ENCODE data around the gene MFAP5. TPM values are rescaled to one million over a fixed set of nuclear protein-coding genes. Genes with fewer than 3 reads are reported as not detected.
"Not testable (repeated sequence)": the region's sequence is repeated elsewhere in the genome, so short reads cannot be mapped to it uniquely, and the experiment has no call there.

The MFAP5 gene
- total RNA-seq, 1 donor from 2014 or later: 2.8 TPM

DNA sequence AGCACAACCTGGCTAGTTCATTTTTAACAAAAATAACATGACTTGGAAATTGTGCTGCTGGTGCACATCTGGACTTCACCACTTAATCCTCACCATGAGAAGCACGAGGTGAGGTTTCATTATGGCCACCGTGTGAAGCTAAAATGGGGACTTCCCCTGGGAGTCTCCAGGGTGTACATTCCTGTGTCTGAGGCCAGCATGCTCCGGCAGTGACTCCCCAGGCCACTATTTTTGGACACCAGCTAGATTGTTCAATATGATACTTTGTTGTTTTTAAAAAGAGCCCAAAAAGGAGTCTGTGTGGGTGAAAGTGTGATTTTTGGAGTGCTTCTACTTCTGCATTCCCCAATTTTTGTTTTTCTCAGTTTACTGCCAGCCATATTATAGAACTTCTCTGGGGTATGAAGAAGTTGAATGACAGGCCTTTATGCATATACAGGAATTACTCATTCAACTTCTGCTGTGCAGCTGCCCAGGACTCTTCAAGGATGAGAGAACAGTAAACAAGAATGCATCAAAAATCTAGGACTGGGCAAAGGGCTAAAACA is 33.1 kb downstream of the MFAP5 start:
- intact Hi-C loops (cut with DNase I): no loop called here
- Histone ChIP-seq H3K4me1 (no peaks in the 10 kb centered on the region), H3K9me3 (no peaks in the 10 kb centered on the region), H3K27me3 (no peaks in the 10 kb centered on the region), H3K4me3 (no peak overlapping the region), H3K36me3 (no peaks in the 10 kb centered on the region), H3K27ac (no peak overlapping the region)
- DNase-seq (no peak), ATAC-seq (no peak)
- TF ChIP-seq, protein P1, sequence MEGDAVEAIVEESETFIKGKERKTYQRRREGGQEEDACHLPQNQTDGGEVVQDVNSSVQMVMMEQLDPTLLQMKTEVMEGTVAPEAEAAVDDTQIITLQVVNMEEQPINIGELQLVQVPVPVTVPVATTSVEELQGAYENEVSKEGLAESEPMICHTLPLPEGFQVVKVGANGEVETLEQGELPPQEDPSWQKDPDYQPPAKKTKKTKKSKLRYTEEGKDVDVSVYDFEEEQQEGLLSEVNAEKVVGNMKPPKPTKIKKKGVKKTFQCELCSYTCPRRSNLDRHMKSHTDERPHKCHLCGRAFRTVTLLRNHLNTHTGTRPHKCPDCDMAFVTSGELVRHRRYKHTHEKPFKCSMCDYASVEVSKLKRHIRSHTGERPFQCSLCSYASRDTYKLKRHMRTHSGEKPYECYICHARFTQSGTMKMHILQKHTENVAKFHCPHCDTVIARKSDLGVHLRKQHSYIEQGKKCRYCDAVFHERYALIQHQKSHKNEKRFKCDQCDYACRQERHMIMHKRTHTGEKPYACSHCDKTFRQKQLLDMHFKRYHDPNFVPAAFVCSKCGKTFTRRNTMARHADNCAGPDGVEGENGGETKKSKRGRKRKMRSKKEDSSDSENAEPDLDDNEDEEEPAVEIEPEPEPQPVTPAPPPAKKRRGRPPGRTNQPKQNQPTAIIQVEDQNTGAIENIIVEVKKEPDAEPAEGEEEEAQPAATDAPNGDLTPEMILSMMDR (IDR thresholded peaks at IDR 0.05): no peak

DNA sequence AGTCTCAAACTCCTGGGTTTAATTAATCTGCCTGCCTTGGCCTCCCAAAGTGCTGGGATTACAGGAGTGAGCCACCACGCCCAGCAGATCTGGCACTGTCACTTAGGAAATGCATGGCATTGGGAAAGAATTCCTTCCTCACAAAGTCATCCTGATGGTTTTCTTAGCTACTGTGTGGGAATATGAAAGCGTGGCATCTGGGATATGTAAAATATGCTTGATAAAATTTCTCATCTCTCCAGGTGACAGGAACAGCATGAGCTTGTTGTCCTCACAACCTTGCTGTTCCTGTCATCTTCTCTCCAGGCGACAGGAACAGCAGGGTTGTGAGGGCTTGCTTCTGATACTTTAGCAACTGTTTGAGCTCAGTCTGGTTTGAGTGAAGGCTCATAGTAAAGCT is 33.9 kb downstream of the MFAP5 start:
- no peak for DNase-seq
- intact Hi-C loops (cut with DNase I): no loop called here
- H3K4me3 ChIP-seq: no peak overlapping the region
- TF ChIP-seq, protein P1 (IDR thresholded peaks at IDR 0.05): no peak
- no peaks in the 10 kb centered on the region for H3K4me1 ChIP-seq
- no peak overlapping the region for H3K27ac ChIP-seq
- H3K27me3 ChIP-seq: no peaks in the 10 kb centered on the region
- no peaks in the 10 kb centered on the region for H3K36me3 ChIP-seq
- no peaks in the 10 kb centered on the region for H3K9me3 ChIP-seq
- ATAC-seq: no peak

DNA sequence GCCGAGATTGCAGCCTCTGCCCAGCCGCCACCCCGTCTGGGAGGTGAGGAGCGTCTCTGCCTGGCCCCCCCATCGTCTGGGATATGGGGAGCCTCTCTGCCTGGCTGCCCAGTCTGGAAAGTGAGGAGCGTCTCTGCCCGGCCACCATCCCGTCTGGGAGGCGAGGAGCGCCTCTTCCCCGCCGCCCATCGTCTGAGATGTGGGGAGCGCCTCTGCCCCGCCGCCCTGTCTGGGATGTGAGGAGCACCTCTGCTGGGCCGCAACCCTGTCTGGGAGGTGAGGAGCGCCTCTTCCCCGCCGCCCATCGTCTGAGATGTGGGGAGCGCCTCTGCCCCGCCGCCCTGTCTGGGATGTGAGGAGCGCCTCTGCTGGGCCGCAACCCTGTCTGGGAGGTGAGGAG is 37.9 kb downstream of the MFAP5 start:
- H3K4me3 ChIP-seq; ATAC-seq; H3K27ac ChIP-seq; H3K27me3 ChIP-seq; intact Hi-C loops (cut with DNase I); H3K36me3 ChIP-seq; H3K4me1 ChIP-seq; DNase-seq; H3K9me3 ChIP-seq: not testable (repeated sequence)

DNA sequence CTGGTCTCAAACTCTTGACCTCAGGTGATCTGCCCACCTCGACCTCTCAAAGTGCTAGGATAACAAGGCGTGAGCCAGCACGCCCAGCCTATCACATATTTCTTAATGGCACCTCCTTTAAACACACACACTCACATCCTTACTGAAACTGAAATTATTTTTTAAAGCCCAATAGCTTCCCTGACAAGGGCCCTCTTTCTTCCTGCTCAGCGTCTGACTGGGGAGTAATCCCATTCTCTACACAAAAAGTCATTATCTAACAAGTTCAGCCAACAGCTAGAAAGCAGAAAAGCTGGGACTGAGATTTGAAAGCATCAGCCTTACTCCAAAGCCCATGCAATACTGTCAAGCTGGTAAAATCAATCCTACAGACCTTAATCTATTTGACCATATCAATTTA is 40.0 kb downstream of the MFAP5 start:
- no peak overlapping the region for H3K4me3 ChIP-seq
- no peaks in the 10 kb centered on the region for H3K36me3 ChIP-seq
- ATAC-seq: no peak
- no peak for DNase-seq
- no peak overlapping the region for H3K27ac ChIP-seq
- no peaks in the 10 kb centered on the region for H3K9me3 ChIP-seq
- intact Hi-C loops (cut with DNase I): no loop called here
- no peaks in the 10 kb centered on the region for H3K27me3 ChIP-seq
- TF ChIP-seq, protein P1 (IDR thresholded peaks at IDR 0.05): no peak
- no peaks in the 10 kb centered on the region for H3K4me1 ChIP-seq

DNA sequence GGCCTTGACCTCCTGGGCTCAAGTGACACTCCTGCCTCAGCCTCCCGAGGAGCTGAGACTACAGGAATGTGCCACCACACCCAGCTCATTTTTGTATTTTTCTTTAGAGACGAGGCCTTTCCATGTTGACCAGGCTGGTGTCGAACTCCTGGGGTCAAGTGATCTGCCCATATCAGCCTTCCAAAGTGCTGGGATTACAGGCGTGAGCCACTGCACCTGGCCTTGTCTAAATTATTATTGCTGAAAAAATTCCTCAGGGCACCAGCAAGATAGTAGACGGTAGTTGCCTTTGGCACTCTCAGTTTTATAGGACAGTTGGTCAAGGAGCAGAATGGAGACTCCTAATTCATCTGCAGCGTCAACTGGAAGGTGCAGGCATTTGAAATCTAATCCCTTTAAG is 47.4 kb downstream of the MFAP5 start:
- H3K27ac ChIP-seq: no peak overlapping the region
- H3K36me3 ChIP-seq: no peaks in the 10 kb centered on the region
- no peaks in the 10 kb centered on the region for H3K9me3 ChIP-seq
- H3K4me1 ChIP-seq: no peaks in the 10 kb centered on the region
- no peak overlapping the region for H3K4me3 ChIP-seq
- ATAC-seq (no peak), DNase-seq (no peak)
- no peaks in the 10 kb centered on the region for H3K27me3 ChIP-seq
- intact Hi-C loops (cut with DNase I): no loop called here
- TF ChIP-seq, protein P1 (IDR thresholded peaks at IDR 0.05): no peak

DNA sequence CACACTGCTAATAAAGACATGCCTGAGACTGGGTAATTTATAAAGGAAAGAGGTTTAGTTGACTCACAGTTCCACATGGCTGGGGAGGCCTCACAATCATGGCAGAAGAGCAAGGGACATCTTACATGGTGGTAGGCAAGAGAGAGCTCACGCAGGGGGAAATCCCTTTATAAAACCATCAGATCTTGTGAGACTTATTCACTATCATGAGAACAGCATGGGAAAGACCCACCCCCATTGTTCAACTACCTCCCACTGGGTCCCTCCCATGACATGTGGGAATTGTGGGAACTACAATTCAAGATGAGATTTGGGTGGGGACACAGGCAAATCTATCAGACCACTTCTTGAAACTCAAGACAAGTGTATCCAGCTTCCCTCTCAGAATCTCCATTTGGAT is 48.7 kb downstream of the MFAP5 start:
- H3K27ac ChIP-seq; H3K9me3 ChIP-seq; intact Hi-C loops (cut with DNase I); H3K36me3 ChIP-seq; ATAC-seq; DNase-seq; H3K4me1 ChIP-seq; H3K4me3 ChIP-seq; H3K27me3 ChIP-seq: not testable (repeated sequence)

DNA sequence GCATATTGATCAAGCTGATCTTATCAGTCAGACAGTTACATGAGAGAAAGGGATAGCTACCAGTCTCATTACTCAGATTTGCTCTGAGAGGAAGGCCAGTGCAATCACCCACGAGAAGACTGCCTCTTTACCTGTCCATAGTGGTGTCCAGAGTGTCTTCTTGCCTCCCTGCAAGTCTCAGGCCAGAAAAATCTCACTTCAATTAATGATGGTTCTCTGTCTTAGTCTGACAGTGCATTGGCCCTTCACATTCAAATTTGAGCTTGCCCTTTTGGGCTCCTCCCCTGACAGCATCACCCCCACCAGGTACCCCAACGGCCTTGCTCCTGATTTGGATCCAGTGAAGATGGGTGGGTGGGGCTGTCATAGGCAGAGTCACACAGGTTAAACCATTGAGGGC is 50.0 kb downstream of the MFAP5 start, which contains the start of gene AICDA:
Gene AICDA, minus strand, starts transcription at position 231 of the 400 bp plus-strand sequence. Its CDS starts 92 bp downstream, at position 139.
- TF ChIP-seq, protein P1 (IDR thresholded peaks at IDR 0.05): no peak

More for the DNA sequence above, 50.0 kb downstream of the MFAP5 start, which contains the start of gene AICDA:
- Histone ChIP-seq H3K36me3 (no peaks in the 10 kb centered on the region), H3K9me3 (no peaks in the 10 kb centered on the region), H3K4me3 (no peak within 1 kb of the TSS), H3K4me1 (no peaks in the 10 kb centered on the region), H3K27ac (no peak within 1 kb of the TSS), H3K27me3 (no peaks in the 10 kb centered on the region)
- intact Hi-C loops (cut with DNase I): no loop called here
- no peak for DNase-seq
- ATAC-seq: no peak

All from upper lobe of right lung (tissue), 1 donor.